Testis (tissue), 3 donors: ENCODE results near the gene SFMBT2. TPM values are rescaled to one million over a fixed set of nuclear protein-coding genes. Genes with fewer than 3 reads are reported as not detected.
"Not testable (repeated sequence)": the region's sequence is repeated elsewhere in the genome, so short reads cannot be mapped to it uniquely, and the experiment has no call there.

Experiments
- DNase-seq: peaks from one replicate; pipeline ENCODE4 v3.0.0-alpha.2; 2019
- H3K27ac ChIP-seq, 2 donors: fragments of 200-600 bp; sonication (generic); one replicate each; pipeline ENCODE4 v1.5.1; 2019
- H3K27me3 ChIP-seq: fragments of 200-600 bp; sonication (generic); one replicate; pipeline ENCODE4 v1.5.1; 2019
- H3K36me3 ChIP-seq: fragments of 200-600 bp; sonication (generic); one replicate; pipeline ENCODE4 v1.5.1; 2017; ENCODE audit warnings: low read depth; ENCODE audit errors: missing control alignments
- H3K4me1 ChIP-seq: fragments of 200-600 bp; sonication (generic); one replicate; pipeline ENCODE4 v1.5.1; 2019
- H3K4me3 ChIP-seq, 2 donors: fragments of 200-600 bp; sonication (generic); one replicate each; pipeline ENCODE4 v1.5.1; 2017 to 2019
- H3K9me3 ChIP-seq: fragments of 200-600 bp; sonication (generic); one replicate; pipeline ENCODE4 v1.5.1; 2017
- POLR2A ChIP-seq: fragments of 450-650 bp; IDR thresholded peaks from one replicate; pipeline ENCODE4 v1.6.1; 2017; ENCODE audit warnings: antibody characterized with exemption, mild to moderate bottlenecking, moderate library complexity
- whole genome bisulfite sequencing, 2 donors: methylation state at CpG; one replicate each; pipeline ENCODE4 v1.1.5; 2018; 5-methylcytosine and 5-hydroxymethylcytosine counted together
- intact Hi-C: fragments of 100-400 bp; cut with DNase I; formaldehyde crosslinking; loops from one replicate; pipeline ENCODE4 v1.15.1; 2023; ENCODE audit warnings: low total_unique reads
- polyA plus RNA-seq: library from polyadenylated mRNA; stranded (reverse); fragments of 350-450 nt; fragmentation: Illumina TruSeq; extraction: RNeasy Lipid Tissue Mini Kit (QIAGEN cat#74804); gene quantifications from one replicate; pipeline ENCODE4 v1.2.3, GENCODE V29; 2014; ENCODE audit warnings: low read depth, low replicate concordance; ENCODE audit not compliant: insufficient read depth
- total RNA-seq, 2 donors: library from RNA; depleted of rRNA; stranded (reverse); fragments of >200 nt; gene quantifications; one replicate each; pipeline ENCODE4 v1.2.3, GENCODE V29; 2016
- TF ChIP-seq, protein P1 (sequence below), 3 experiments: fragments of 450-650 bp in 2 of 3; fragments of 200-600 bp in 1 of 3; sonication (generic) in 1 of 3; IDR thresholded peaks; one replicate each; pipeline ENCODE4 v1.5.1; 2016 to 2019; ENCODE audit warnings: antibody characterized with exemption in 3 of 3, mild to moderate bottlenecking in 2 of 3, moderate library complexity in 1 of 3

The SFMBT2 gene
- total and polyA plus RNA-seq, 3 donors from 2014 or later = 3.6 to 8.5 (median 7.6) TPM

DNA sequence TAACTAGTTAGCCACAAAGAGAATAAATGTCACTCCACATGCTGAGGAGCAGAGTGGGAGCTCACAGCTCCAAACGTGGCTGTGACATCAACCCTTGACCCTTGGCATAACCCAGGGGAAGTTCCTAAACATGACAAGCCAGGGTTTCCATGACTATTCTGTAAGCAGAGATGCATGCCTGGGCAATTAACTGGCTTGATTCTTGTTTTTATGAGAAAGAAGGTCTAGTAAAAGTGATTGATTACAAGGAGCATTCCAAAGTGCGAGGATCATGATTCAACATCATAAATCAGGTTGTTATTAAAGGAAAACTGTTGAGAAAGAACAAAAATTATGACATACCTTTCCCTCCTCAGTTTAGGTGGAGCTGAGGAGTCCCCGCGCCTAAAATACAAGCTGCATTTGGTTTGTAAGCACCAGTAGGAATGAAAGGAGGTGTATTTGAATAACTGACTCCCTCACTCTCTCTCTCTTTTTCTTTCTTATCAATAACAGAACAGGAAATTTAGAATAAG is 108.4 kb downstream of the SFMBT2 start:
- DNase-seq = no peak
- TF ChIP-seq, protein P1, sequence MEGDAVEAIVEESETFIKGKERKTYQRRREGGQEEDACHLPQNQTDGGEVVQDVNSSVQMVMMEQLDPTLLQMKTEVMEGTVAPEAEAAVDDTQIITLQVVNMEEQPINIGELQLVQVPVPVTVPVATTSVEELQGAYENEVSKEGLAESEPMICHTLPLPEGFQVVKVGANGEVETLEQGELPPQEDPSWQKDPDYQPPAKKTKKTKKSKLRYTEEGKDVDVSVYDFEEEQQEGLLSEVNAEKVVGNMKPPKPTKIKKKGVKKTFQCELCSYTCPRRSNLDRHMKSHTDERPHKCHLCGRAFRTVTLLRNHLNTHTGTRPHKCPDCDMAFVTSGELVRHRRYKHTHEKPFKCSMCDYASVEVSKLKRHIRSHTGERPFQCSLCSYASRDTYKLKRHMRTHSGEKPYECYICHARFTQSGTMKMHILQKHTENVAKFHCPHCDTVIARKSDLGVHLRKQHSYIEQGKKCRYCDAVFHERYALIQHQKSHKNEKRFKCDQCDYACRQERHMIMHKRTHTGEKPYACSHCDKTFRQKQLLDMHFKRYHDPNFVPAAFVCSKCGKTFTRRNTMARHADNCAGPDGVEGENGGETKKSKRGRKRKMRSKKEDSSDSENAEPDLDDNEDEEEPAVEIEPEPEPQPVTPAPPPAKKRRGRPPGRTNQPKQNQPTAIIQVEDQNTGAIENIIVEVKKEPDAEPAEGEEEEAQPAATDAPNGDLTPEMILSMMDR (IDR thresholded peaks at IDR 0.05) = no peak
- no peak for TF ChIP-seq POLR2A
- Histone ChIP-seq H3K27me3 (no peaks in the 10 kb centered on the region), H3K4me1 (peaks cover 5% of the 10 kb centered on the region), H3K9me3 (no peaks in the 10 kb centered on the region), H3K4me3 (no peak overlapping the region), H3K27ac (no peak overlapping the region), H3K36me3 (no peaks in the 10 kb centered on the region)
- intact Hi-C loops = no loop called here
- WGBS, 2 donors = 73 to 76% methylated on average over 4 of the region's 4 CpGs

DNA sequence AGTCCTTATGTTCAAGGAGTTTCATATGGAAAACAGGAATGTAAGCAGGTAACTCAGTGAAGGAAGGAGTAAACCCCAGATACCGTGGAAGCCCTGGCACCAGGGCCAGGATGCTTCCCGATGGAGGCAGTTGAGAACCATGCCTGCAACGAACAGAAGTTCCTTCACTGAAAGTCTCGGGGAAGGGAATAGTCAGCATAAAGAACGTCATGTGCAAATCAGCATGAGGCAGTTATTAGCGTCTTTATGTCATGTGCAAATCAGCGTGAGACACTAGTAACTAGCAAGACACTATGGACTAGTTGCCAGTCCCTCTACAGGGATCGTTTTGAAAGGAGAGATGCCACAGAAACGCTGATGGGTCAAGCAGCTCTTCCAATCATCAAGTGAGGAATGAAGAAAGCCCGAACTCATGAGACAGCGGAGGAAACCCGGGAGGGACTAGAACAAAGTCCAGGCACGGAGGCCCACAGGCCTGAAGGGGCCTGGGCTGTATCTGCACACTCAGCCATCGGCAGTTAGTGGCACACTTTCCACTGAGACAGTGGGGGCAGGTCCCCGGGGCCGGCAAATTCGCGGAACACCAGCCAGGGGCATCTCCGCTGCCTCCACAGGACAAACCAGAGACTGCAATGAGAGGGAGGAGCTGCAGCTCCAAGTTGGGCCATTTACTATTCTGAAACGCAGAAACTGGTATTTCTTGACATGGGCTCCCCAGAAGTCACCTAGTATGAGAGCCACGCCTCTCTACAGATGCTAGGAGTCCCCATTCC is 109.6 kb downstream of the SFMBT2 start:
- WGBS, 2 donors = 59 to 73% methylated on average over 20 to 21 of the region's 21 CpGs
- TF ChIP-seq POLR2A = no peak
- TF ChIP-seq, protein P1 (IDR thresholded peaks at IDR 0.05) = no peak
- no peak for DNase-seq
- Histone ChIP-seq H3K9me3 (no peaks in the 10 kb centered on the region), H3K36me3 (no peaks in the 10 kb centered on the region), H3K4me3 (no peak overlapping the region), H3K27ac (no peak overlapping the region), H3K4me1 (peaks cover 5% of the 10 kb centered on the region), H3K27me3 (no peaks in the 10 kb centered on the region)
- intact Hi-C loops = no loop called here

GRCh38 chr10:7300384-7300971 is 110.4 kb downstream of the SFMBT2 start:
- no peaks in the 10 kb centered on the region for H3K9me3 ChIP-seq
- TF ChIP-seq, protein P1 (IDR thresholded peaks at IDR 0.05) = no peak
- TF ChIP-seq POLR2A = no peak
- H3K27me3 ChIP-seq = no peaks in the 10 kb centered on the region
- peaks cover 5% of the 10 kb centered on the region for H3K4me1 ChIP-seq
- intact Hi-C loops = no loop called here
- 40 to 44% methylated on average over 5 of the region's 5 CpGs for WGBS, 2 donors
- no peak for DNase-seq
- H3K36me3 ChIP-seq = no peaks in the 10 kb centered on the region
- no peak overlapping the region for H3K4me3 ChIP-seq
- no peak overlapping the region for H3K27ac ChIP-seq

GRCh38 chr10:7299601-7300325 is 111.1 kb downstream of the SFMBT2 start:
- H3K9me3 ChIP-seq, DNase-seq, intact Hi-C loops, H3K27me3 ChIP-seq, H3K27ac ChIP-seq, H3K4me3 ChIP-seq, H3K36me3 ChIP-seq, H3K4me1 ChIP-seq: not testable (repeated sequence)
- 89 to 91% methylated on average over 7 of the region's 7 CpGs for WGBS, 2 donors

GRCh38 chr10:7298495-7298894 is 112.3 kb downstream of the SFMBT2 start:
- no peaks in the 10 kb centered on the region for H3K27me3 ChIP-seq
- no peak overlapping the region for H3K4me3 ChIP-seq
- intact Hi-C loops = no loop called here
- no peak for TF ChIP-seq POLR2A
- TF ChIP-seq, protein P1 (IDR thresholded peaks at IDR 0.05) = no peak
- no peak overlapping the region for H3K27ac ChIP-seq
- no peak for DNase-seq
- no peaks in the 10 kb centered on the region for H3K9me3 ChIP-seq
- WGBS, 2 donors = 89 to 92% methylated on average over 7 of the region's 7 CpGs
- H3K36me3 ChIP-seq = no peaks in the 10 kb centered on the region
- H3K4me1 ChIP-seq = peaks cover 5% of the 10 kb centered on the region
